ENCODE measurements around the gene NCOA6. TPM values are rescaled to one million over a fixed set of nuclear protein-coding genes. Genes with fewer than 3 reads are reported as not detected.

NCOA6 gene
- total RNA-seq: 9.4 and 10.0 TPM in 2 replicates

GRCh38 chr20:34825530-34826362, at the start of gene NCOA6:
Gene NCOA6 (minus strand): TSS chr20:34825651. CDS start chr20:34782355, 43,296 bp downstream.

GRCh38 chr20:34872622-34873224, 47.3 kb upstream of the NCOA6 start, which contains the start of gene GGT7:
Gene GGT7 (minus strand): TSS chr20:34872856. CDS start chr20:34872815, 41 bp downstream.

DNA sequence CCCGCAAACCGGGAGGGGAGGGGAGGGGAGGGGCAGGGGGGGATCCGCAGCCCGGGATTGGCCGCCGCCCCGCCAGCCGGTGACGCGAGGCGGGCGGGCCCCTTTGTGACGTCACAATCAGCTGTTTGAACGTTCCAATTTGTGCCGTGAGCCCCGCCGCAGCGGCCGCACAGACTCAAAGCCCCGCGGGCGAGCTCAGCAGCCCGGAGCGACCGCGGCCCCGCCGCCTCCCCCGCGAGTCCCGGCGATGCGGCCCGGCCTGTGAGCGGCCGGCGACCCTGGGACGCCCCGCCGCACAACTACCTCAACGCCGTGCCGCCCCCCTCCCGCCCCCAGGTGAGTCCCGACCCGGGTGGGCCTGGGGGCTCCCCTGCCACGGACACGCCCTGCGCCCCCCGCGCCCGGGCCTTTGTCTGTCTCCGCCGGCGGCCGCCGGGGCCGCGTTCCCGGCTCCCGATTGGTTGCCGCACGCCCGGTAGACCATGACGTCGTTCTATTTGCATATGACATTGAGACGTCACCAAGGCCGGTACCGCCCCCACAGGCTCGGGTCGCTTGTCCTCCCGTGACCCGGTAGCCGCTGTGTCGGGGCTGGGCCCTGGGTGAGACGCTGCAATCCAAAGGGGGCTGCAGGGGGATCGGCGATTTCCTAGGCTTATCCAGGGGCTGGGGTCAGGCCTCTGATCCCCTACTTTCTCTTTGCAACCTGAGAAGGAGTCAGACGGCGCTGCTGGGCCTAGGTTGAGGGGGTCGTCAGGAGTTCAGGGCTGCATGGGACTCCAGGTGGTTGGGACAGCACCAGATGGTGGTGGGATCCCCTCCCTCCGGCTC, 121.1 kb downstream of the NCOA6 start, which contains the start of gene TP53INP2:
TP53INP2 (plus strand) TSS at position 168 of the 831 bp plus-strand sequence. CDS start 4,396 bp downstream, outside the sequence.

DNA sequence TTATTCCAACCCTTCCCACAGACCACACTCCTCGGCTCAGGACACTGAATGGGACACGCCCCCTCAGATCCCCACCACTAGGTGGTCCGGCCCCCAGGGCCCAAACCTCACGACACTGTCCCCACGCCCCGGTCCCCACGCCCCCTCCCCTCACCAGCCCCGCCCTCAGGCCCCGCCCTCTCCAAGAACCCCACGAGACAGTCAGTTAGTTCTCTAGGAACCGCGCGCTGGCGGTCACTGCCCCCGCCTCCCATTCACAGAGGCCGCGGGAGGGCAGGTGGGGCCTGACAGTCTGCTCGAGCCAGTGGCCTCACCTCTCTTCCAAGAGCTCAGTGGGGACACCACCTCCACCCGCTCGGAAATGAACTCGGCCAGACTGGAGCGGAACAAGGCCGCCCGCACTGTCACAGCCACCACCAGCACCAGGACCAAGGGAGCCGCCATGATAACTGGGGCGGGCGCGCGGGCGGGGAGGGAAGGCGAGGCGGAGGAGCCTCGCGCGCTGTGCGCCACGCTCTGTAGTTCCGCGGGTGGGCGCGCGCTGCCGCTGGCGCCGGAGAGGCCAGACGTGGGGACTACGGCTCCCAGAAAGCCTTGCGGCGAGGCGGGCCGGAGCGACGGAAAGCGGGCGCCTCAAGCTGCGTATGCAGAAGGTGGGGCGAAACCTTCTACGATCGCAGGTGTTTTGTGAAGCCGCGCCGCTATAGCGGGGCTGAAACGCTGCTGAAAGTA, 148.6 kb downstream of the NCOA6 start, which contains the start of gene PIGU:
PIGU (minus strand) TSS at position 451 of the 732 bp plus-strand sequence; CDS start at position 444, 7 bp downstream.

Small RNAs within 50 kb of the gene (small RNA-seq; reads per million reads assigned to genes)
- gene AL118520.1: not detected

Other genes with a start within 250 kb of the NCOA6 start
- 6.7 and 16.5 TPM in 2 replicates for gene PIGU, start 148.6 kb downstream of the NCOA6 start, total RNA-seq
- 2.4 and 4.0 TPM in 2 replicates for gene TP53INP2, start 121.3 kb downstream of the NCOA6 start, total RNA-seq
- 12.1 and 13.7 TPM in 2 replicates for gene GGT7, start 47.2 kb upstream of the NCOA6 start, total RNA-seq
- gene ACSS2, start 51.0 kb upstream of the NCOA6 start, total RNA-seq: 40.4 and 41.8 TPM in 2 replicates
- 65.6 and 96.4 TPM in 2 replicates for gene GSS, start 130.2 kb upstream of the NCOA6 start, total RNA-seq
- gene MYH7B, start 130.2 kb upstream of the NCOA6 start, total RNA-seq: under 0.01 and 0.39 TPM in 2 replicates

Measured in placental epithelial cell (primary cell).